ENCODE measurements around the gene CENPO.

CENPO gene

GRCh38 chr2:24820598-24821432, 27.6 kb downstream of the CENPO start:
- DNase-seq = no peak
- in situ Hi-C loops (cut with MboI; ENCODE audit: low pct_unique_long_range_greater_than_20kb, low sequenced_read_pairs) = no loop called here

- in situ Hi-C loops (cut with MboI; ENCODE audit: low pct_unique_long_range_greater_than_20kb, low sequenced_read_pairs) = no loop called here
- DNase-seq = no peak
These were observed 28.2 kb downstream of the CENPO start for GRCh38 chr2:24821433-24821891.

GRCh38 chr2:24822049-24822706, 29.0 kb downstream of the CENPO start:
- in situ Hi-C loops (cut with MboI; ENCODE audit: low pct_unique_long_range_greater_than_20kb, low sequenced_read_pairs) = no loop called here
- DNase-seq = no peak

- in situ Hi-C loops (cut with MboI; ENCODE audit: low pct_unique_long_range_greater_than_20kb, low sequenced_read_pairs) = no loop called here
- DNase-seq = no peak
These were observed 30.9 kb downstream of the CENPO start for GRCh38 chr2:24824071-24824588.

GRCh38 chr2:24824966-24825882, 32.0 kb downstream of the CENPO start:
- DNase-seq = peak; percentile 48
- in situ Hi-C loops (cut with MboI; ENCODE audit: low pct_unique_long_range_greater_than_20kb, low sequenced_read_pairs) = loop anchor here (25.0 kb wide), 1 partner anchor 413 kb away; no protein-coding TSS in a partner anchor

- no peak for DNase-seq
- in situ Hi-C loops (cut with MboI; ENCODE audit: low pct_unique_long_range_greater_than_20kb, low sequenced_read_pairs) = loop anchor here (25.0 kb wide), 1 partner anchor 414 kb away; no protein-coding TSS in a partner anchor
These were observed 32.9 kb downstream of the CENPO start for GRCh38 chr2:24825883-24826772.

GRCh38 chr2:24826773-24827145, 33.5 kb downstream of the CENPO start:
- in situ Hi-C loops (cut with MboI; ENCODE audit: low pct_unique_long_range_greater_than_20kb, low sequenced_read_pairs) = loop anchor here (25.0 kb wide), 1 partner anchor 414 kb away; no protein-coding TSS in a partner anchor
- no peak for DNase-seq

GRCh38 chr2:24827321-24828237, 34.4 kb downstream of the CENPO start:
- in situ Hi-C loops (cut with MboI; ENCODE audit: low pct_unique_long_range_greater_than_20kb, low sequenced_read_pairs) = loop anchor here (25.0 kb wide), 1 partner anchor 415 kb away; no protein-coding TSS in a partner anchor
- peak; percentile 77 for DNase-seq

- DNase-seq = no peak
- in situ Hi-C loops (cut with MboI; ENCODE audit: low pct_unique_long_range_greater_than_20kb, low sequenced_read_pairs) = loop anchor here (25.0 kb wide), 1 partner anchor 416 kb away; no protein-coding TSS in a partner anchor
These were observed 35.2 kb downstream of the CENPO start for GRCh38 chr2:24828238-24828996.

GRCh38 chr2:24830351-24830750, 37.1 kb downstream of the CENPO start:
- DNase-seq = no peak
- in situ Hi-C loops (cut with MboI; ENCODE audit: low pct_unique_long_range_greater_than_20kb, low sequenced_read_pairs) = loop anchor here (25.0 kb wide), 1 partner anchor 418 kb away; no protein-coding TSS in a partner anchor

- in situ Hi-C loops (cut with MboI; ENCODE audit: low pct_unique_long_range_greater_than_20kb, low sequenced_read_pairs) = loop anchor here (25.0 kb wide), 1 partner anchor 418 kb away; no protein-coding TSS in a partner anchor
- DNase-seq = no peak
These were observed 37.6 kb downstream of the CENPO start for GRCh38 chr2:24830786-24831185.

- DNase-seq = no peak
These were observed 38.2 kb downstream of the CENPO start for GRCh38 chr2:24831221-24832072.

GRCh38 chr2:24832073-24832461, 38.8 kb downstream of the CENPO start:
- in situ Hi-C loops (cut with MboI; ENCODE audit: low pct_unique_long_range_greater_than_20kb, low sequenced_read_pairs) = loop anchor here (25.0 kb wide), 1 partner anchor 420 kb away; no protein-coding TSS in a partner anchor
- no peak for DNase-seq

More at GRCh38 chr2:24831221-24832072, 38.2 kb downstream of the CENPO start:
- in situ Hi-C loops (cut with MboI; ENCODE audit: low pct_unique_long_range_greater_than_20kb, low sequenced_read_pairs) = loop anchor here (25.0 kb wide), 1 partner anchor 419 kb away; no protein-coding TSS in a partner anchor

GRCh38 chr2:24832521-24832920, 39.3 kb downstream of the CENPO start:
- in situ Hi-C loops (cut with MboI; ENCODE audit: low pct_unique_long_range_greater_than_20kb, low sequenced_read_pairs) = loop anchor here (25.0 kb wide), 1 partner anchor 420 kb away; no protein-coding TSS in a partner anchor
- DNase-seq = no peak

Data from KBM-7 (cell line).